GM12801 (cell line): Measurements from ENCODE around the gene FAM110A.

ENCODE experiments used
- TF ChIP-seq, protein P1 (sequence below): IDR thresholded peaks from one replicate; pipeline ENCODE4 v1.5.1; 2011; ENCODE audit warnings: control low read depth; ENCODE audit not compliant: insufficient read length; ENCODE audit errors: extremely low read depth

The FAM110A gene

DNA sequence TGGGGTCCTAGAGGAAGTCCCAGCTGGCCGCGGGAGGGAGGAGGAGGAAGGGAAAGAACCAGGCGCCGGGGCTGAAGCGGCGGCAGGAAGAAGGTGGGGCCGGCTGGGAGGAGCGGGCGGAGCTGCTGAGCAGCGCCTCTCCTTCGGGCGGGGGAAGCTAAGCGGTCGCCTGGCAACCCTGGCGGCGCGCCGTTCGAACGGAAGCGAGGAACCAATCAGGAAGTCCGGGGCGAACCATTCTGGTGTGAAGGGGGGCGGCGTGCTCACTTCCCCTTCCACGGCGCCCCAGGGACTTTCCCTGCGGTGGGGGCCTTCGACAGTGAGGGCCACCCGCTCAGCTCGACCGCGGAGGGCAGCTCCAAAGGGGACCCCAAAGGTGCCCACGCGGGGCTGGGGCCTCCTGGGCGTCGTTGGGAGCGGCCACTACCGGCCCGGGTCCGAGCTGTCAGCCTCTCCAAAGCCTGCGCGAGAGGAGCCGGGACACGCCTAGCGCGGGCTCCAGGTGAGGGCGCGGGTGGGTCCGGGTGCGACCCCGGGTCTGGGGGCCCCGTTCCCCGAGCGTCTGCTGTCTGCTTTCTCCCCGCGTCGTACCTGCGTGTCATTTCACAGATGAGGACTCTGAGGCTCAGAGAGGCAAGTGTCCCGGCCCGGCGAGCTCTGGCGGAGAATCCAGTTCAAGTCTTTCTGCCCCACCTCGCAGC is at the start of gene FAM110A:
Gene FAM110A, plus strand, starts transcription at position 266 of the 701 bp plus-strand sequence. CDS start 11,090 bp downstream, outside the sequence.
- TF ChIP-seq, protein P1, sequence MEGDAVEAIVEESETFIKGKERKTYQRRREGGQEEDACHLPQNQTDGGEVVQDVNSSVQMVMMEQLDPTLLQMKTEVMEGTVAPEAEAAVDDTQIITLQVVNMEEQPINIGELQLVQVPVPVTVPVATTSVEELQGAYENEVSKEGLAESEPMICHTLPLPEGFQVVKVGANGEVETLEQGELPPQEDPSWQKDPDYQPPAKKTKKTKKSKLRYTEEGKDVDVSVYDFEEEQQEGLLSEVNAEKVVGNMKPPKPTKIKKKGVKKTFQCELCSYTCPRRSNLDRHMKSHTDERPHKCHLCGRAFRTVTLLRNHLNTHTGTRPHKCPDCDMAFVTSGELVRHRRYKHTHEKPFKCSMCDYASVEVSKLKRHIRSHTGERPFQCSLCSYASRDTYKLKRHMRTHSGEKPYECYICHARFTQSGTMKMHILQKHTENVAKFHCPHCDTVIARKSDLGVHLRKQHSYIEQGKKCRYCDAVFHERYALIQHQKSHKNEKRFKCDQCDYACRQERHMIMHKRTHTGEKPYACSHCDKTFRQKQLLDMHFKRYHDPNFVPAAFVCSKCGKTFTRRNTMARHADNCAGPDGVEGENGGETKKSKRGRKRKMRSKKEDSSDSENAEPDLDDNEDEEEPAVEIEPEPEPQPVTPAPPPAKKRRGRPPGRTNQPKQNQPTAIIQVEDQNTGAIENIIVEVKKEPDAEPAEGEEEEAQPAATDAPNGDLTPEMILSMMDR, result no peak

- TF ChIP-seq, protein P1, result no peak
Measured at GRCh38 chr20:787825-788224, 45.7 kb upstream of the FAM110A start.

GRCh38 chr20:791056-791455 is 42.5 kb upstream of the FAM110A start:
- TF ChIP-seq, protein P1, result no peak

GRCh38 chr20:792248-792647 is 41.3 kb upstream of the FAM110A start:
- TF ChIP-seq, protein P1, result no peak

DNA sequence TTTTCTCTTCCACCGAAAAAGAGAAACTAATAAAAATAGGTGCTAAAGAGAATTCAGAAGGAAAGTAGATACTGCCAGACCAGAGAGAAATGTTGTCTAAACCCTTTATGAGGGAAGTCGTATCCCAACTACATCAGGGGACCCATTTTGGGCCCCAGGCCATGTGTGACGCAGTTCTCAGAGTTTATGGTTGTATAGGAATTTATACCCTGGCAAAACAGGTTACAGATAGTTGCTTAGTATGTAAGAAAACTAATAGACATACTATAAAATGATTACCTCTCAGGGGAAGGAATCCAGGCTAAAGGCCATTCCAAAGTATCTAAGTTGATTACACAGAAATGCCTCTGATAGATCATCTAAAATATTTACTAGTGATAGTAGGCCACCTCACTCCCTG is 36.6 kb upstream of the FAM110A start:
- TF ChIP-seq, protein P1, result no peak

- TF ChIP-seq, protein P1, result no peak
Measured at GRCh38 chr20:801678-802077, 31.8 kb upstream of the FAM110A start.

DNA sequence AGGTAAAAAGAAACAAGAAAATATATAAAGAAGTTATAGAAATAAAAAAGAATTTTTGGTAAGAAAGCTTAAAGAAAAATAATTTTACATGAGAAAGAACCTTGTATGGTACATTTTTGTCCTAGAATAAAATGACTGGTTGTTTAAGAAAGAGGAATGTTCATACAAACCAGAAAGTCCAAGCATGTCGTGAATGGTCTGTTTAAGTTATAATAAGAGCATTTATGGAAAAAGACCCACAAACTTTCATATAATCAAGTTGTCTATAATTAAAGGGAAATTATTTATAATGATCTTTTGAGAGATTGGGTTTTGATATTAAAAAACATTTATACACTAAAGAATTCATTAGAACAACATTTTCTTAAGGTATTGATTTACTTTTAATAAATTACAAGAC is 27.8 kb upstream of the FAM110A start:
- TF ChIP-seq, protein P1, result no peak
